ENCODE measurements around the gene PPP1CC. TPM values are rescaled to one million over a fixed set of nuclear protein-coding genes. Genes with fewer than 3 reads are reported as not detected.
"Not testable (repeated sequence)": the region's sequence is repeated elsewhere in the genome, so short reads cannot be mapped to it uniquely, and the experiment has no call there.

Gene PPP1CC
- total and polyA plus RNA-seq, 3 experiments from 2014 or later = 130 to 249 (median 242) TPM

GRCh38 chr12:110778833-110779577 is 36.3 kb upstream of the PPP1CC start:
- DNase-seq = no peak
- no peak overlapping the region for H3K4me3 ChIP-seq (ENCODE audit: low read length)
- Mint-ChIP-seq H3K9me3 (no peaks in the 10 kb centered on the region), H3K27ac (peak overlapping the region in 5 of 8 donors; percentile 30 to 91 (median 67)), H3K4me3 (peak overlapping the region in 2 of 7 donors; percentile 29 to 32), H3K27me3 (no peaks in the 10 kb centered on the region), H3K36me3 (no peaks in the 10 kb centered on the region), H3K4me1 (peaks cover 24 to 46% (median 37%) of the 10 kb centered on the region in 3 donors)
- no peaks in the 10 kb centered on the region for H3K36me3 ChIP-seq (ENCODE audit: insufficient read depth, low read length)
- no peaks in the 10 kb centered on the region for H3K9me3 ChIP-seq (ENCODE audit: low read length)
- ChIA-PET POLR2A (interaction anchor here (0.6 kb wide), 1 partner anchor 173 kb away, joined by 5 read pairs; no protein-coding TSS in a partner anchor), CTCF (no interaction called here)
- no peaks in the 10 kb centered on the region for H3K27me3 ChIP-seq (ENCODE audit: insufficient read depth, low read length, poor library complexity, severe bottlenecking)
- H3K27ac ChIP-seq (ENCODE audit: low read depth, low read length) = no peak overlapping the region
- H3K4me1 ChIP-seq (ENCODE audit: insufficient read depth, low read length) = peaks cover 30% of the 10 kb centered on the region

GRCh38 chr12:110776410-110776809 is 33.7 kb upstream of the PPP1CC start:
- Mint-ChIP-seq H3K4me3 (peak overlapping the region in 3 of 7 donors; percentile 2 to 27 (median 7)), H3K27ac (peak overlapping the region in 6 of 8 donors; percentile 0 to 68 (median 40)), H3K9me3 (no peaks in the 10 kb centered on the region), H3K27me3 (no peaks in the 10 kb centered on the region), H3K4me1 (peaks cover 32 to 61% (median 45%) of the 10 kb centered on the region in 3 donors), H3K36me3 (no peaks in the 10 kb centered on the region)
- Histone ChIP-seq H3K4me1 (ENCODE audit: insufficient read depth, low read length) (peaks cover 38% of the 10 kb centered on the region), H3K36me3 (ENCODE audit: insufficient read depth, low read length) (no peaks in the 10 kb centered on the region), H3K27ac (ENCODE audit: low read depth, low read length) (no peak overlapping the region), H3K4me3 (ENCODE audit: low read length) (no peak overlapping the region), H3K9me3 (ENCODE audit: low read length) (no peaks in the 10 kb centered on the region), H3K27me3 (ENCODE audit: insufficient read depth, low read length, poor library complexity, severe bottlenecking) (no peaks in the 10 kb centered on the region)
- ChIA-PET CTCF (no interaction called here), POLR2A (no interaction called here)
- DNase-seq = no peak

- H3K27me3 Mint-ChIP-seq = no peaks in the 10 kb centered on the region
- no peak overlapping the region for H3K27ac ChIP-seq (ENCODE audit: low read depth, low read length)
- no peaks in the 10 kb centered on the region for H3K9me3 ChIP-seq (ENCODE audit: low read length)
- H3K4me3 Mint-ChIP-seq = no peak overlapping the region
- H3K27ac Mint-ChIP-seq = peak overlapping the region in 4 of 8 donors; percentile 13 to 86 (median 40)
- no peak for DNase-seq
- H3K9me3 Mint-ChIP-seq = no peaks in the 10 kb centered on the region
- no peak overlapping the region for H3K4me3 ChIP-seq (ENCODE audit: low read length)
- H3K36me3 ChIP-seq (ENCODE audit: insufficient read depth, low read length) = no peaks in the 10 kb centered on the region
- H3K4me1 Mint-ChIP-seq = peaks cover 32 to 62% (median 46%) of the 10 kb centered on the region in 3 donors
- H3K27me3 ChIP-seq (ENCODE audit: insufficient read depth, low read length, poor library complexity, severe bottlenecking) = no peaks in the 10 kb centered on the region
- peaks cover 38% of the 10 kb centered on the region for H3K4me1 ChIP-seq (ENCODE audit: insufficient read depth, low read length)
- ChIA-PET CTCF (no interaction called here), POLR2A (interaction anchor here (0.6 kb wide), 1 partner anchor 485 kb away, joined by 10 read pairs; no protein-coding TSS in a partner anchor)
- no peaks in the 10 kb centered on the region for H3K36me3 Mint-ChIP-seq
Measured at GRCh38 chr12:110775997-110776396, 33.3 kb upstream of the PPP1CC start.

GRCh38 chr12:110774824-110775223 is 32.1 kb upstream of the PPP1CC start:
- Mint-ChIP-seq H3K9me3 (no peaks in the 10 kb centered on the region), H3K4me1 (peaks cover 24 to 52% (median 36%) of the 10 kb centered on the region in 3 donors), H3K27me3 (no peaks in the 10 kb centered on the region), H3K4me3 (no peak overlapping the region), H3K36me3 (no peaks in the 10 kb centered on the region), H3K27ac (peak overlapping the region in 1 of 8 donors; percentile 33)
- no peak overlapping the region for H3K4me3 ChIP-seq (ENCODE audit: low read length)
- peaks cover 28% of the 10 kb centered on the region for H3K4me1 ChIP-seq (ENCODE audit: insufficient read depth, low read length)
- CTCF ChIA-PET = no interaction called here
- POLR2A ChIA-PET = no interaction called here
- no peaks in the 10 kb centered on the region for H3K36me3 ChIP-seq (ENCODE audit: insufficient read depth, low read length)
- no peaks in the 10 kb centered on the region for H3K27me3 ChIP-seq (ENCODE audit: insufficient read depth, low read length, poor library complexity, severe bottlenecking)
- H3K9me3 ChIP-seq (ENCODE audit: low read length) = no peaks in the 10 kb centered on the region
- DNase-seq = no peak
- H3K27ac ChIP-seq (ENCODE audit: low read depth, low read length) = no peak overlapping the region

- Histone ChIP-seq H3K9me3 (ENCODE audit: low read length) (no peaks in the 10 kb centered on the region), H3K27ac (ENCODE audit: low read depth, low read length) (no peak overlapping the region), H3K27me3 (ENCODE audit: insufficient read depth, low read length, poor library complexity, severe bottlenecking) (no peaks in the 10 kb centered on the region), H3K36me3 (ENCODE audit: insufficient read depth, low read length) (no peaks in the 10 kb centered on the region), H3K4me3 (ENCODE audit: low read length) (no peak overlapping the region), H3K4me1 (ENCODE audit: insufficient read depth, low read length) (peaks cover 8% of the 10 kb centered on the region)
- peaks cover 7 to 16% (median 11%) of the 10 kb centered on the region in 3 donors for H3K4me1 Mint-ChIP-seq
- H3K36me3 Mint-ChIP-seq = no peaks in the 10 kb centered on the region
- no peaks in the 10 kb centered on the region for H3K27me3 Mint-ChIP-seq
- no peak overlapping the region for H3K4me3 Mint-ChIP-seq
- H3K27ac Mint-ChIP-seq = no peak overlapping the region
- ChIA-PET CTCF (no interaction called here), POLR2A (no interaction called here)
- no peak for DNase-seq
- H3K9me3 Mint-ChIP-seq = no peaks in the 10 kb centered on the region
Measured at GRCh38 chr12:110768960-110769359, 26.3 kb upstream of the PPP1CC start.

GRCh38 chr12:110767863-110768262 is 25.2 kb upstream of the PPP1CC start:
- H3K27me3 Mint-ChIP-seq = no peaks in the 10 kb centered on the region
- CTCF ChIA-PET = no interaction called here
- H3K4me1 ChIP-seq (ENCODE audit: insufficient read depth, low read length) = peaks cover 6% of the 10 kb centered on the region
- H3K36me3 ChIP-seq (ENCODE audit: insufficient read depth, low read length) = no peaks in the 10 kb centered on the region
- no peak overlapping the region for H3K4me3 ChIP-seq (ENCODE audit: low read length)
- POLR2A ChIA-PET = no interaction called here
- no peak overlapping the region for H3K4me3 Mint-ChIP-seq
- no peak overlapping the region for H3K27ac Mint-ChIP-seq
- no peaks in the 10 kb centered on the region for H3K9me3 ChIP-seq (ENCODE audit: low read length)
- H3K36me3 Mint-ChIP-seq = no peaks in the 10 kb centered on the region
- peaks cover 6 to 12% (median 9%) of the 10 kb centered on the region in 3 donors for H3K4me1 Mint-ChIP-seq
- H3K27me3 ChIP-seq (ENCODE audit: insufficient read depth, low read length, poor library complexity, severe bottlenecking) = no peaks in the 10 kb centered on the region
- DNase-seq = no peak
- H3K9me3 Mint-ChIP-seq = no peaks in the 10 kb centered on the region
- no peak overlapping the region for H3K27ac ChIP-seq (ENCODE audit: low read depth, low read length)

GRCh38 chr12:110766311-110767154 is 23.8 kb upstream of the PPP1CC start:
- POLR2A ChIA-PET = no interaction called here
- CTCF ChIA-PET = no interaction called here

GRCh38 chr12:110765572-110765971 is 22.9 kb upstream of the PPP1CC start:
- DNase-seq; H3K4me1 Mint-ChIP-seq; CTCF ChIA-PET; H3K4me3 ChIP-seq (ENCODE audit: low read length); H3K36me3 ChIP-seq (ENCODE audit: insufficient read depth, low read length); H3K9me3 Mint-ChIP-seq; H3K4me3 Mint-ChIP-seq; POLR2A ChIA-PET; H3K27ac Mint-ChIP-seq; H3K27me3 Mint-ChIP-seq; H3K27me3 ChIP-seq (ENCODE audit: insufficient read depth, low read length, poor library complexity, severe bottlenecking); H3K36me3 Mint-ChIP-seq; H3K9me3 ChIP-seq (ENCODE audit: low read length); H3K4me1 ChIP-seq (ENCODE audit: insufficient read depth, low read length); H3K27ac ChIP-seq (ENCODE audit: low read depth, low read length): not testable (repeated sequence)

More at GRCh38 chr12:110766311-110767154, 23.8 kb upstream of the PPP1CC start:
- no peaks in the 10 kb centered on the region for H3K9me3 ChIP-seq (ENCODE audit: low read length)
- no peaks in the 10 kb centered on the region for H3K27me3 ChIP-seq (ENCODE audit: insufficient read depth, low read length, poor library complexity, severe bottlenecking)
- H3K36me3 Mint-ChIP-seq = no peaks in the 10 kb centered on the region
- no peak overlapping the region for H3K4me3 ChIP-seq (ENCODE audit: low read length)
- no peak overlapping the region for H3K4me3 Mint-ChIP-seq
- H3K36me3 ChIP-seq (ENCODE audit: insufficient read depth, low read length) = no peaks in the 10 kb centered on the region
- no peaks in the 10 kb centered on the region for H3K27me3 Mint-ChIP-seq
- no peak for DNase-seq
- H3K4me1 Mint-ChIP-seq = peaks cover 0 to 2% (median 2%) of the 10 kb centered on the region in 3 donors
- H3K27ac Mint-ChIP-seq = no peak overlapping the region
- no peaks in the 10 kb centered on the region for H3K4me1 ChIP-seq (ENCODE audit: insufficient read depth, low read length)
- H3K9me3 Mint-ChIP-seq = no peaks in the 10 kb centered on the region
- H3K27ac ChIP-seq (ENCODE audit: low read depth, low read length) = no peak overlapping the region

Data from CD8-positive, alpha-beta memory T cell (primary cell).